OCI-LY3 (cell line): ENCODE measurements around the gene CRTAC1.

Source experiments
- EZH2phosphoT487 ChIP-seq: fragments of 200-600 bp; shearing (Covaris generic); IDR thresholded peaks from 2 replicates; pipeline ENCODE4 v1.6.1; 2018; ENCODE audit warnings: antibody characterized with exemption, mixed run types, low read depth
- TF ChIP-seq, protein P1 (sequence below): fragments of 200-600, 300-600 bp; sonication (generic); IDR thresholded peaks from 2 replicates; pipeline ENCODE4 v1.5.1; 2014; ENCODE audit warnings: antibody characterized with exemption, low read length, low read depth

- TF ChIP-seq, protein P1, sequence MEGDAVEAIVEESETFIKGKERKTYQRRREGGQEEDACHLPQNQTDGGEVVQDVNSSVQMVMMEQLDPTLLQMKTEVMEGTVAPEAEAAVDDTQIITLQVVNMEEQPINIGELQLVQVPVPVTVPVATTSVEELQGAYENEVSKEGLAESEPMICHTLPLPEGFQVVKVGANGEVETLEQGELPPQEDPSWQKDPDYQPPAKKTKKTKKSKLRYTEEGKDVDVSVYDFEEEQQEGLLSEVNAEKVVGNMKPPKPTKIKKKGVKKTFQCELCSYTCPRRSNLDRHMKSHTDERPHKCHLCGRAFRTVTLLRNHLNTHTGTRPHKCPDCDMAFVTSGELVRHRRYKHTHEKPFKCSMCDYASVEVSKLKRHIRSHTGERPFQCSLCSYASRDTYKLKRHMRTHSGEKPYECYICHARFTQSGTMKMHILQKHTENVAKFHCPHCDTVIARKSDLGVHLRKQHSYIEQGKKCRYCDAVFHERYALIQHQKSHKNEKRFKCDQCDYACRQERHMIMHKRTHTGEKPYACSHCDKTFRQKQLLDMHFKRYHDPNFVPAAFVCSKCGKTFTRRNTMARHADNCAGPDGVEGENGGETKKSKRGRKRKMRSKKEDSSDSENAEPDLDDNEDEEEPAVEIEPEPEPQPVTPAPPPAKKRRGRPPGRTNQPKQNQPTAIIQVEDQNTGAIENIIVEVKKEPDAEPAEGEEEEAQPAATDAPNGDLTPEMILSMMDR = no peak
- TF ChIP-seq EZH2phosphoT487 = no peak
These were observed 177.5 kb downstream of the CRTAC1 start for GRCh38 chr10:97852840-97853405.
